ENCODE measurements around the gene NUDT14.

NUDT14 gene

GRCh38 chr14:105197211-105197641 lies 16.1 kb upstream of the NUDT14 start:
- ChIA-PET CTCF (interaction anchor here (2.1 kb wide), 1 partner anchor 27 kb away, joined by 4 read pairs; no protein-coding TSS in a partner anchor), POLR2A (no interaction called here)
- Histone ChIP-seq H3K4me1 (ENCODE audit: control insufficient read depth, insufficient read depth, low read length) (no peaks in the 10 kb centered on the region), H3K4me3 (ENCODE audit: low read depth, low read length) (no peak overlapping the region), H3K36me3 (ENCODE audit: control insufficient read depth in 2 of 2, insufficient read depth in 1 of 2, low read length in 2 of 2) (no peaks in the 10 kb centered on the region), H3K27ac (ENCODE audit: extremely low read depth, low read depth, low read length) (no peak overlapping the region), H3K9me3 (ENCODE audit: control insufficient read depth, insufficient read depth, low read depth, low read length) (no peaks in the 10 kb centered on the region)
- TF ChIP-seq ZNF23 (tag by site-specific recombination; IDR thresholded peaks at IDR 0.05; ENCODE audit: borderline replicate concordance), result no peak
- TF ChIP-seq ZNF560 (tag by site-specific recombination; IDR thresholded peaks at IDR 0.05; ENCODE audit: borderline replicate concordance), result no peak
- no peak for TF ChIP-seq ZNF311 (tag by site-specific recombination; IDR thresholded peaks at IDR 0.05; ENCODE audit: borderline replicate concordance)
- TF ChIP-seq ZNF621 (tag by site-specific recombination; IDR thresholded peaks at IDR 0.05), result no peak
- TF ChIP-seq ZNF239 (tag by site-specific recombination; IDR thresholded peaks at IDR 0.05), result no peak
- no peak for TF ChIP-seq ZNF555 (tag by site-specific recombination; conservative IDR thresholded peaks at IDR 0.05)
- TF ChIP-seq ZSCAN4 (tag by site-specific recombination; IDR thresholded peaks at IDR 0.05), result no peak
- TF ChIP-seq GLIS2 (tag by site-specific recombination; IDR thresholded peaks at IDR 0.05), result no peak
- no peak for TF ChIP-seq ZNF302 (tag by site-specific recombination; IDR thresholded peaks at IDR 0.05; ENCODE audit: low read depth)

- CTCF ChIA-PET, result no interaction called here
Observed at GRCh38 chr14:105196265-105196960, 15.3 kb upstream of the NUDT14 start.

DNA sequence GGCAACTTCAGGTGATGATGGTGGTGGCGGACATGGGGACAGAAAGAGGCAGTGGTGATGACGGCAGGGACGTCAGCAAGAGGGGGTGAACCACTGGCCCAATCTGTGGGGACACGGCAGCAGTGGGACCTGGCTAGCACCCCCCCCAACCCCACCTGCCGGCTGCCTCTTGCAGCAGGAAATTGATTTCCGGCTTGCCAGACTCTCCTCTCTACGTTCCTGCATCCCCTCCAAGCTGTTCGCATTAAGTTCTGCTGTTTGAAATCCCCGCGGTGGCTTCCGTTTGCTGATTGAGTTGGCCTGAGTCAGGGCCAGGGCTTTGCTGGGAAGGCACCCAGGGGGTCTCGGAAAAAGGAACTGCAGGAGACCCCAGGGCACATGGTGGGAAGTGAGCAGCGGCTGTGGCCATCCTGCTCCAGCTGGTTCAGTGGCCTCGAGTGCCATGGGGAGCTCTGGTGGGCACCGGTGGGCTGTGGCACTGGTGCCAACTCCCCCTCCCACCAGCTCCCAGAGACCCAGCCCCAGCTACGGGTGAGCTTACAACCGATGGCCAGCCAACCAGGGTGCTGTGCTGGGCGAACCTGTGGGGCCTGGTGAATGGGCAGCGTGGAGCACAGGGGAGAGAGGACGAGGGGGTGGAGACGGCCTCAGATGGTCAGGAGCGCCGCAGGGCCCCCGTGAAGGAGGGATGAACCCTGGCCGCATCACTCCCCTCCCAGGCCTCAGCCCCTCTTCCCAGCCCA lies 14.6 kb upstream of the NUDT14 start:
- POLR2A ChIA-PET, result no interaction called here
- TF ChIP-seq ZNF223 (tag by site-specific recombination; IDR thresholded peaks at IDR 0.05), result peak; percentile 74; the same call in 1 of the 2 replicates
- TF ChIP-seq SALL2 (tag by site-specific recombination; IDR thresholded peaks at IDR 0.05; ENCODE audit: borderline replicate concordance), result no peak
- Histone ChIP-seq H3K27ac (ENCODE audit: extremely low read depth, low read depth, low read length) (no peak overlapping the region), H3K4me3 (ENCODE audit: low read depth, low read length) (no peak overlapping the region), H3K9me3 (ENCODE audit: control insufficient read depth, insufficient read depth, low read depth, low read length) (no peaks in the 10 kb centered on the region), H3K36me3 (ENCODE audit: control insufficient read depth in 2 of 2, insufficient read depth in 1 of 2, low read length in 2 of 2) (no peaks in the 10 kb centered on the region), H3K4me1 (ENCODE audit: control insufficient read depth, insufficient read depth, low read length) (no peaks in the 10 kb centered on the region)
- CTCF ChIA-PET, result interaction anchor here (0.6 to 0.9 kb wide), 2 partner anchors 40 to 96 kb away, joined by 3 read pairs; no protein-coding TSS in a partner anchor

More at GRCh38 chr14:105196265-105196960, 15.3 kb upstream of the NUDT14 start:
- no peaks in the 10 kb centered on the region for H3K36me3 ChIP-seq (ENCODE audit: control insufficient read depth in 2 of 2, insufficient read depth in 1 of 2, low read length in 2 of 2)
- no peak overlapping the region for H3K27ac ChIP-seq (ENCODE audit: extremely low read depth, low read depth, low read length)
- no peaks in the 10 kb centered on the region for H3K9me3 ChIP-seq (ENCODE audit: control insufficient read depth, insufficient read depth, low read depth, low read length)
- peak; percentile 95 for TF ChIP-seq EGR2 (tag by site-specific recombination; IDR thresholded peaks at IDR 0.05; ENCODE audit: low read depth)
- peak; percentile 98 for TF ChIP-seq ZFHX2 (tag by site-specific recombination; conservative IDR thresholded peaks at IDR 0.05)
- no peak for TF ChIP-seq ZBTB20 (tag by site-specific recombination; IDR thresholded peaks at IDR 0.05)
- no peak overlapping the region for H3K4me3 ChIP-seq (ENCODE audit: low read depth, low read length)
- H3K4me1 ChIP-seq (ENCODE audit: control insufficient read depth, insufficient read depth, low read length), result no peaks in the 10 kb centered on the region
- POLR2A ChIA-PET, result no interaction called here

DNA sequence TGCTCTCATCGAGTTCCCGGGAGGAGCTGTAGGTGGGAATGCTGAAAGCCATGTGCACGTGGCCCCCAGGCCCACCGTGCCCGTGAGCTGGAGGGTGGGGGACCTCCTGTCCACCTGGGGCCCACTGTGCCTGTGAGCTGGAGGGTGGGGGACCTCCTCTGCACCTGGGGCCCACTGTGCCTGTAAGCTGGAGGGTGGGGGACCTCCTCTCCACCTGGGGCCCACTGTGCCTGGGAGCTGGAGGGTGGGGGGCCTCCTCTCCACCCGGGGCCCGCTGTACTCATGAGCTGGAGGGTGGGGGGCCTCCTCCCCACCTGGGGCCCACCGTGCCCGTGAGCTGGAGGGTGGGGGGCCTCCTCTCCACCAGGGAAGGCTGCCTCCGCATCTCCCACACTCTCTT lies 13.9 kb upstream of the NUDT14 start:
- Histone ChIP-seq H3K4me3 (ENCODE audit: low read depth, low read length) (no peak overlapping the region), H3K27ac (ENCODE audit: extremely low read depth, low read depth, low read length) (no peak overlapping the region), H3K36me3 (ENCODE audit: control insufficient read depth in 2 of 2, insufficient read depth in 1 of 2, low read length in 2 of 2) (no peaks in the 10 kb centered on the region), H3K4me1 (ENCODE audit: control insufficient read depth, insufficient read depth, low read length) (no peaks in the 10 kb centered on the region), H3K9me3 (ENCODE audit: control insufficient read depth, insufficient read depth, low read depth, low read length) (no peaks in the 10 kb centered on the region)
- ChIA-PET CTCF (interaction anchor here (0.6 to 1.1 kb wide), 3 partner anchors 40 to 104 kb away, joined by 3 read pairs; no protein-coding TSS in a partner anchor), POLR2A (no interaction called here)
- TF ChIP-seq ZNF121 (tag by site-specific recombination; IDR thresholded peaks at IDR 0.05), result no peak
- TF ChIP-seq ZSCAN16 (tag by site-specific recombination; IDR thresholded peaks at IDR 0.05), result no peak
- TF ChIP-seq ZNF211 (tag by site-specific recombination; IDR thresholded peaks at IDR 0.05; ENCODE audit: low read depth), result no peak
- no peak for TF ChIP-seq HIC1 (tag by site-specific recombination; IDR thresholded peaks at IDR 0.05)
- TF ChIP-seq ZEB2 (tag by site-specific recombination; IDR thresholded peaks at IDR 0.05), result no peak
- no peak for TF ChIP-seq TRIM28 (IDR thresholded peaks at IDR 0.05; ENCODE audit: borderline replicate concordance, low read length)
- no peak for TF ChIP-seq ZNF843 (tag by site-specific recombination; IDR thresholded peaks at IDR 0.05)
- TF ChIP-seq, protein P1, sequence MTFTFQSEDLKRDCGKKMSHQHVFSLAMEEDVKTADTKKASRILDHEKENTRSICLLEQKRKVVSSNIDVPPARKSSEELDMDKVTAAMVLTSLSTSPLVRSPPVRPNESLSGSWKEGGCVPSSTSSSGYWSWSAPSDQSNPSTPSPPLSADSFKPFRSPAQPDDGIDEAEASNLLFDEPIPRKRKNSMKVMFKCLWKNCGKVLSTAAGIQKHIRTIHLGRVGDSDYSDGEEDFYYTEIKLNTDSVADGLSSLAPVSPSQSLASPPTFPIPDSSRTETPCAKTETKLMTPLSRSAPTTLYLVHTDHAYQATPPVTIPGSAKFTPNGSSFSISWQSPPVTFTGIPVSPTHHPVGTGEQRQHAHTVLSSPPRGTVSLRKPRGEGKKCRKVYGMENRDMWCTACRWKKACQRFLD (tag by site-specific recombination; IDR thresholded peaks at IDR 0.05), result no peak
- no peak for TF ChIP-seq ZNF202 (tag by site-specific recombination; IDR thresholded peaks at IDR 0.05; ENCODE audit: borderline replicate concordance)
- no peak for TF ChIP-seq ZNF184 (tag by site-specific recombination; IDR thresholded peaks at IDR 0.05)

Data from HEK293 (cell line).